T follicular helper cell (primary cell): ENCODE data around the gene SLC38A10.
"Not testable (repeated sequence)": the region's sequence is repeated elsewhere in the genome, so short reads cannot be mapped to it uniquely, and the experiment has no call there.

Experiments
- DNase-seq: peaks from one replicate; pipeline ENCODE4 v3.0.0-alpha.2; 2020; ENCODE audit warnings: low read depth

Gene SLC38A10

DNA sequence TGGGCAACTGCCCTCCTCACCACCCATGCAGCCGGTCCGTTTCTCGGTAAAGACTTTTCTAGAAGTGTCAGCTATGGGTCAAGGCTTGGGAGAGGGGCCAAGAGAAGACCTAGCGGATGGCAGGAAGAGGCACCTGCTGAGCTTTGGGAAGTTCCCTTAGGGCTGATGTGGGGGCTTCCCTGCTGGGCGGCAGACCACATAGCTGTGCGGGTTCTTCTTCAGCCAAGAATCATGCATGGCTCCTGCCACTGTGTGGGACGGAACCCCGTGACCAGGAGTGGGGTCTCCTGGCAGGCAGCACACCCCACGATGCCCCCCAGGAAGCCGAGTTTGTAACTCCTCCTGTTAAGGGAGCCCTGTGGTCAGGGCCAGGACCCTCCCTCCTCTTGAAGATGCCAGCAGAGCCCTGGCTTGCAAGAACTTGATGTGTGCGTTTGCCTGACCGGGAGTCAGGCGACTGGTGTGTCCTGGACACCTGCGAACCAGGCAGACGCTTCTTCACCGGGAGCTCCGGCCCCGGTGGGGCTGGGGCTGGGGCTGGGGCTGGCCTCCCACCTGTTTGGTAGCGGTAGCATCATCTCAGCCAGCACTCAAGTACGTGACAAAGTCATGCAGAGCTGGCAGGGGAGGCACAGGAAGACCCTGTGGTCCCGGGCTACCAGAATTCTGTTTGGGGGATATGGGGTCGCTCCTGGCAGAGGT lies 17.7 kb upstream of the SLC38A10 start:
- DNase-seq: no peak

GRCh38 chr17:81311946-81312345 lies 16.8 kb upstream of the SLC38A10 start:
- no peak for DNase-seq

GRCh38 chr17:81310949-81311550 lies 15.9 kb upstream of the SLC38A10 start:
- DNase-seq: no peak

DNA sequence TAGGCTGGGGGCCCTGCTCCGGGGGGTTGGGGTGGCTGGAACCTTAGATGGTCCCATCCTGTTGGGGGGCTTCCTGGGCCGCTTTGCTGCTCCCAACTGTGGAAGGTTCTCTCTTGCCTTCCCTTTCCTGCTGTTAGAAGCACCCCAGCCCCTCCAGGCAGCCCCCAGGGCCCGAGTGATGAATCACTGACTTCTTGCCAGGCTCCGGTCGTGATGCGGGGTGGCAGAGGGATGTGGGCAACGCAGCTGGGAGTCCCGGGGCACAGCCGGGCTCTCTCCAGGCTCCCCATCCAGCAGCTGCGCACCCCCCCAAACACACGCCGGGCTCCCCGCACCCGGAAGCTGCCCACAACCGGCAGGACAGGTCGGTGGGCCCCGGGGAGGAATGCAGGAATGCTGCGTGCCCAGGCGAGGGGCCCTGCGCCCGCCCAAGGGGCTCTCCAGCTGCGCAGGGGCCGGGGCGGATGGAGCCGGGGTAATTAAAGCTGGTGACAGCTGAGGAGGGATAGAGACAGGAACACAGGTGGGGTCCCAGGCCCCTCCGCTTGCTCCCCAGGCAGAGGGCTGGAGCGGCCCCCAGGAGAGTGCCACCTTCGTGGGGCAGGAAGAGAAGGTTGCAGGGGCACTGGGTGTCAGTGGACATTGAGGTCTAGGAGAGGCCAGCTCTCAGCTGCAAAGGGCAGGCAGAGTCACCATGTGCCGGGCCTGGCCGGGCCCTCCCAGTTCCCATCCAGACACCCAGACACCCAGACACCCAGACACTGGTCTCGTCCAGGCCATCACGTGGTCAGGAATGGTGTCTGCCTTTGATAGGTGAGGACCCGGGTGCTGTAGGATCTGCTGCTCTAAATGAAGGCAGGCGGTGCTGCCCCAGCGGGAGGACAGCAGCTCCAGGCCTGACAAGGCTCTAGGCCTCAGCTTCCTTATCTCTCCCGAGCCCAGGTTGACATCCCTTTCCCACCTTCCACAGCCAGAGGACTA lies 15.0 kb upstream of the SLC38A10 start:
- no peak for DNase-seq

- no peak for DNase-seq
Measured at GRCh38 chr17:81309140-81309858, 14.2 kb upstream of the SLC38A10 start.

GRCh38 chr17:81308784-81309139 lies 13.7 kb upstream of the SLC38A10 start:
- DNase-seq: not testable (repeated sequence)

GRCh38 chr17:81307636-81308560 lies 12.8 kb upstream of the SLC38A10 start:
- no peak for DNase-seq

DNA sequence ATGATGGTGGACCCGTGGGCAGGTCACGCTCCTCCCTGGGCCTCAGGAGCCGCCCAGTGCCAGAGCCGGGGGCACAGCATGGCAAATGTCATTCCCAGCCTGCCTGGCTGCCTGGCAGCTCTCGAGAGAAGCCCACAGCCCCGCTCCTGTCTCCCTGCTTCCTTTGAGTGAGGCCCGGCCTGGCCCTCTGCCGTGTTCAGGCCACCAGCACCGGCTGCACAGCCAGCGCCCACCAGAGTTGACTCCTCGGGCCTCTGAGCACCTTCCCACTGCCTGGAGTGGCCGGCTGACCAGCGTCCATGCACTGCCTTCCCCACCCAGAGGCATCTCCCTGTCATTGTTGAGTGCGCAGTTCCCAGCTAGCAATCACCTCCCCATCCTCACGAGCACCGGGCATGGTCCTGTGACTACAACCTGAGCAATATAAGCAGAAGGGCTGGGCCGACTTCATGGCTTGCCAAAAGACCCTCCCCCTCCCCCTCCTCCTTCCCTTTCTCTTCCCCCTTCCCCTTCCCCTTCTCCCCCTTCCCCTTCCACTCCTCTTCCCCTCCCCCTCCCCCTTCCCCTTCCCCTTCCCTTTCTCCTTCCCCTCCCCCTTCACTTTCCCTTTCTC lies 11.9 kb upstream of the SLC38A10 start:
- DNase-seq: no peak

DNA sequence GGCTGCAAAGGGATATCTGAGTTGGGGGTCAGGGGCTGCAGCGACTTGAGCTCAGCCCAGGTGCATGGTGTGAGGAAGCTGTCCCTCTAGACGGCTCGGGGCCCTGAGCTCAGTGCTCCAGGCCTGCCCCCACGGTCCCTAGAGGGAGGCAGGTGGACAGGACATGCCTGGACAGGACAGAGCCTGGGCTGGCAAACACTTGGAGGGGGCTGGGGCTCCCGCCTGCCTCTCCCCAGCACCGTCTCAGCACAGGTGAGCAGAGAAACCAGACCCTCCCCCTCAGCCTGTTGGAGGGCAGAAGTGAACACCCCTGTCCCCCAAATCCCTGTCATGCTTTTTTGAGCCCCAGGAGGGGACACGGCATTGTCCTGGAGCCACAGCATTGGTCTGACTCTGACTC lies 11.4 kb upstream of the SLC38A10 start:
- no peak for DNase-seq

DNA sequence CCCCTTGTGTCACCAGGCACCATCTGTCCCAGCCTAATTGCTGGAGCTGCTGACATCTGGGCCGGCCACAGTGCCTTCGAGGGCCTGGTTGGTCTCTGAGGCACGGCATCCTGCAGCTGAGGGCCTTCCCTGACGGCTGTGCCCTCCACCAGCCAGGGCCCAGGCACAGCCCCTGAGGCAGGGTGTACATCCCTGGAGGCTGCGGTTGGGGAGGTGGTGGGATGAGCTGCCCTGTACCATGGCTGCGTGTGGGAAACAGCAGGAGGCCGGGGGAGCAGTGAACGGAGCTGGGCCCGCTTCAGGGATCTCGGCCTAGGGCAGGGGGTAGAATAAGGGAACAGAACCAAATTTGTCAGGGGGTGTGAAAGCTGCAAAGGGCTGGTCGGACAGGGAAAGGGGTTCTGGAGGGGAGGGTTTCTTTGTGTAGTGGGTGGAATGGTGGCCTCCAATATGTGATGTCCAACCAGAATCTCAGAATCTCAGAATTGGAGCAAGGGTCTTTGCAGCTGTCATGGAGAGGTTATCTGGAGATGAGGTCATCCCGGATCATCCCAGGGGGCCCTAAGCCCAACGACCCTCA lies 10.0 kb upstream of the SLC38A10 start:
- DNase-seq: no peak

GRCh38 chr17:81304196-81305015 lies 9.3 kb upstream of the SLC38A10 start:
- DNase-seq: no peak

GRCh38 chr17:81303385-81303784 lies 8.3 kb upstream of the SLC38A10 start:
- DNase-seq: no peak

GRCh38 chr17:81302861-81303333 lies 7.8 kb upstream of the SLC38A10 start:
- no peak for DNase-seq

GRCh38 chr17:81302324-81302723 lies 7.2 kb upstream of the SLC38A10 start:
- no peak for DNase-seq

DNA sequence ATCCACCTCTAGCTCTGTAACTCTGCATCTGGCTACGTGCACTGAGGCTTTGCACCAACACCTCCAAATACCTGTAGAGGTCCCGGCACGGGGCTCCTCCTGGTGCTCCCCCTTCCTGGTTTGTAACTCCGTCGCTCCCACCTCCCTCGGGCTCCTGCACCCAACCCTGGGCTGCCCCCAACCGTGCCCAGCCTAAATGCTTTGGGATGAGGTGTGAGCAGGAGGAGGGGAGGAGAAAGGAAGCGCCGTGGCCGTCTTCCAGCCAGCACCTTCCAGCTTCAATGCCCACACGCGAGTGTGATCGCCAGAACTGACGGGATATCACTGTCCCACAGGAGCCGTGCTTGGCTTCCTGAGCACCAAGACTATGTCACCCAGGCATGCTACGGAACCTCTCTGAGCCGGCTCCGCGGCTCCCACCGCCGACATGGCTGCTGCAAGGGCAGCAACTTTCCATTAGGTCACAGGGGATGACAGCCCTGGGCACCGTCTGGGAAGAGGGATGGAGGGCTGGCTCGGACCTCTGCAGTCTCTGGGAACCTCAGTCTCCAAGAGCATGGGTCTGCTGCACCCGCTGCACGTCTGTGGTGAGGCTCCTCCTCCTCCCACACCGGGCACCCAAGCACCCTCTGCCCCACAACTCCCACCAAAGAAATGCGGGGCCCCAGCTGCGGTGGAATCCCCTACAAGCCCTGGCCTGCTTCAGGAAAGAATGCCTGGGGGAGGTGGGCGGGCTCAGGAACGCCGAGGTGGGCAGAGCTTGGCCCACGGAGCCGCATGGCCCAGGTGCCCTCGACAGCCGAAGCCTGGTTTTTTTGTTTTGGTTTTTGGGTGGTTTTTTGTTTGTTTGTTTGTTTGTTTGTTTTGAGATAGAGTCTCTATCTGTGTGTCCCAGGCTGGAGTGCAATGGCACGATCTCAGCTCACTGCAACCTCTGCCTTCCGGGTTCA lies 6.4 kb upstream of the SLC38A10 start:
- no peak for DNase-seq

- no peak for DNase-seq
Measured at GRCh38 chr17:81300586-81301155, 5.6 kb upstream of the SLC38A10 start.

DNA sequence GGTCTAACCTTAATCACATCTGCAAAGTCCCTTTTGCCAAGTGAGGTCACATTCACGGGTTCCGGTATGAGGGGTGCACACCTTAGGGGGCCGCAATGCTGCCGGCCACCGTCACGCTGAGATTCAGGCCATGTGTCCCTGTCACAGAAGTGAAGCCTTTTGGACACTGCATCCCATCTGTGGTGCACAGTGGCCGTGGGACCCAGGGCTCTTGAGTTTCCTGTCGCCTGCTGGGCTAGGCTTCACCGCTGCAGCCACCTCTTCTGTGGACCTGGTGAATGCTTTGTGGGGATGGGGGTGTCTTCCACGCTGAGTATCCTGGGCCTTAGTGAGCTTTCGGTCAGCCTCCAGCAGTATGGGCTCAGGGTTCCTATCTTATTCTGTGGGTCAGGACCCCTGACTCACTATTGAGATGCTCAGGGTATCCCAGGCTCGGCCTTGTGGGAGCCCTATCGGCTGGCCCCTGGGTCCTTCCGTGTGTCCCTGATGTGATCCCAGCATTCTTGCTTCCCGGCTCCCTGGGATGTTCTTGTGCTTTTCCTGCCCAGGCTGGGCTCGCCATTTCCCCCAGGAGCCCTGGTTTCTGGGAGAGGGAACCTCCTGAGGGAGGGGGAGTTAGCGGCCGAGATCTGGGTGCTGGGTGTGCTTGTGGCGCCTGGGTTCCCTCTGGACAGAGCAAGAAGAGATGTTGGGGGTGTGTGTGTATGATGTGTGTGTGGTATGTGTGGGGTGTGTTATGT lies 4.9 kb upstream of the SLC38A10 start:
- DNase-seq: no peak
